ENCODE measurements around the gene MZF1. TPM values are rescaled to one million over a fixed set of nuclear protein-coding genes. Genes with fewer than 3 reads are reported as not detected.

The MZF1 gene
- total RNA-seq, 1 donor from 2014 or later = 50.7 TPM

- Histone ChIP-seq H3K36me3 (no peaks in the 10 kb centered on the region), H3K4me3 (no peak overlapping the region), H3K27me3 (ENCODE audit: low read depth) (no peaks in the 10 kb centered on the region), H3K4me1 (peaks cover 18% of the 10 kb centered on the region), H3K27ac (no peak overlapping the region), H3K9me3 (no peaks in the 10 kb centered on the region)
- no peak for TF ChIP-seq CTCF (IDR thresholded peaks at IDR 0.05)
- intact Hi-C loops (cut with DNase I) = no loop called here
- no peak for ATAC-seq
- no peak for DNase-seq
These were observed 50.4 kb downstream of the MZF1 start for GRCh38 chr19:58522709-58523108.

- no peaks in the 10 kb centered on the region for H3K9me3 ChIP-seq
- H3K27ac ChIP-seq = peak overlapping the region; percentile 64
- H3K4me3 ChIP-seq = no peak overlapping the region
- H3K27me3 ChIP-seq (ENCODE audit: low read depth) = no peaks in the 10 kb centered on the region
- peaks cover 9% of the 10 kb centered on the region for H3K36me3 ChIP-seq
- intact Hi-C loops (cut with DNase I) = no loop called here
- H3K4me1 ChIP-seq = peaks cover 27% of the 10 kb centered on the region
- ATAC-seq (no peak), DNase-seq (no peak)
- no peak for TF ChIP-seq CTCF (IDR thresholded peaks at IDR 0.05)
These were observed 51.5 kb downstream of the MZF1 start for GRCh38 chr19:58521651-58522050.

- Histone ChIP-seq H3K9me3 (no peaks in the 10 kb centered on the region), H3K27ac (peak overlapping the region; percentile 98), H3K4me1 (peaks cover 35% of the 10 kb centered on the region), H3K27me3 (ENCODE audit: low read depth) (no peaks in the 10 kb centered on the region), H3K36me3 (peaks cover 20% of the 10 kb centered on the region), H3K4me3 (peak overlapping the region; percentile 97)
- TF ChIP-seq CTCF (IDR thresholded peaks at IDR 0.05) = no peak
- no peak for DNase-seq
- no peak for ATAC-seq
- intact Hi-C loops (cut with DNase I) = no loop called here
These were observed 52.9 kb downstream of the MZF1 start for GRCh38 chr19:58520257-58520599.

- intact Hi-C loops (cut with DNase I) = no loop called here
- DNase-seq (peak; percentile 93), ATAC-seq (peak; percentile 89 to 92)
- TF ChIP-seq CTCF (IDR thresholded peaks at IDR 0.05) = peak; percentile 59
- peaks cover 20% of the 10 kb centered on the region for H3K36me3 ChIP-seq
- H3K27ac ChIP-seq = peak within 1 kb of the TSS; percentile 98
- peak within 1 kb of the TSS; percentile 97 for H3K4me3 ChIP-seq
- H3K4me1 ChIP-seq = peaks cover 38% of the 10 kb centered on the region
- H3K9me3 ChIP-seq = no peaks in the 10 kb centered on the region
- H3K27me3 ChIP-seq (ENCODE audit: low read depth) = no peaks in the 10 kb centered on the region
These were observed 53.5 kb downstream of the MZF1 start, which contains the start of gene ZBTB45 for GRCh38 chr19:58519355-58520256. ZBTB45 (minus strand) TSS chr19:58519810; CDS start chr19:58517673, 2,137 bp downstream.

GRCh38 chr19:58519087-58519354 lies 54.1 kb downstream of the MZF1 start:
- peak overlapping the region; percentile 97 for H3K4me3 ChIP-seq
- H3K36me3 ChIP-seq = peaks cover 20% of the 10 kb centered on the region
- peak; percentile 74 for DNase-seq
- no peaks in the 10 kb centered on the region for H3K9me3 ChIP-seq
- H3K4me1 ChIP-seq = peaks cover 43% of the 10 kb centered on the region
- intact Hi-C loops (cut with DNase I) = no loop called here
- peak; percentile 71 to 72 for ATAC-seq
- peak; percentile 57 for TF ChIP-seq CTCF (IDR thresholded peaks at IDR 0.05)
- H3K27me3 ChIP-seq (ENCODE audit: low read depth) = no peaks in the 10 kb centered on the region
- H3K27ac ChIP-seq = peak overlapping the region; percentile 98

All from lower lobe of right lung (tissue), 2 donors.